Renal cortex interstitium (tissue), 11 donors: Measurements from ENCODE around the gene FAM171A1. TPM values are rescaled to one million over a fixed set of nuclear protein-coding genes. Genes with fewer than 3 reads are reported as not detected.

Source experiments
- DNase-seq, 11 donors: peaks; one replicate each; pipeline ENCODE4 v3.0.0-alpha.2; 2013; ENCODE audit warnings: low read depth in 9 of 11, low spot score in 4 of 11; ENCODE audit errors: extremely low read depth in 1 of 11
- polyA plus RNA-seq, 3 donors: library from polyadenylated mRNA; unstranded; fragments of 120-200 nt; gene quantifications; one replicate each; pipeline ENCODE4 v1.2.1, GENCODE V29; 2013; ENCODE audit not compliant: insufficient read length in 3 of 3

The FAM171A1 gene
- polyA plus RNA-seq, 3 donors = 83.2 to 93.3 (median 85.0) TPM

DNA sequence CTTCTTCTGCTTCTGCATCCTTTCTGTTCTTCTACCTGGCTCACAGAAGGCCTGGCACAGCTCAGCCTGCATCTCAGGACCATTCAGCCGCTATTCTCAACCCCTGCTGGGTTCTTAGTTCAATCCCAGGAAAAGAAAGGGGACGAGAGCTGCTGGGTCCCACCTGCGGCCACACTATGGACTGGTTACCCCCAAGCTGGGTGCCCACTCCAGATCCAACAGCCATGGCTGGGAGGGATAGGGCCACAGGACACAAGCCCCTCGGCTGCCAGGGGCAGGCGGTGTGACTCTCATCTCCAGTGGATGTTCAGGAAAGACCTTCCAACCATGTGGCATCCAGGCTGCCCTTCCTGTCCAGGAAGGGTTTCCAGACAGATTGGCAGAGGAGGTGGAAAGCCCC, 105.0 kb downstream of the FAM171A1 start:
- DNase-seq = no peak

DNA sequence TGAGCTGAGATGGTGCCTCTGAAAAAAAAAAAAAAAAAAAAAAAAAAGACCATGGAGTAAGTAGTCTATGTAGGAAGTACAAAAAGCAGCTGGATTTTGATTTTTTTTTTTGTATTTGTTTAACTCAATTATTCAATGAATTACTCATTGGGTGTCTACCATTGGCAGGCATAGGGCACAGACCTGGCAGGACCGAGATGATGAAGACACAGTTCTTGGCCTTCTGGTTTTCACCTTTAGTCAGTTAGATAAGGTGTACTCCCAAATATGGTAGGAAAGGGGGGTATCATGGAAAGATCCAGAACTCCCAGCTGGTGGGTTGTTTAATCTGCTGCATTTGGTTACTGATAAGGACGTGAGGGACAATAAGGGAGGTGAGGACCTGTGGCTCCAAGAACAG, 105.5 kb downstream of the FAM171A1 start:
- no peak for DNase-seq

DNA sequence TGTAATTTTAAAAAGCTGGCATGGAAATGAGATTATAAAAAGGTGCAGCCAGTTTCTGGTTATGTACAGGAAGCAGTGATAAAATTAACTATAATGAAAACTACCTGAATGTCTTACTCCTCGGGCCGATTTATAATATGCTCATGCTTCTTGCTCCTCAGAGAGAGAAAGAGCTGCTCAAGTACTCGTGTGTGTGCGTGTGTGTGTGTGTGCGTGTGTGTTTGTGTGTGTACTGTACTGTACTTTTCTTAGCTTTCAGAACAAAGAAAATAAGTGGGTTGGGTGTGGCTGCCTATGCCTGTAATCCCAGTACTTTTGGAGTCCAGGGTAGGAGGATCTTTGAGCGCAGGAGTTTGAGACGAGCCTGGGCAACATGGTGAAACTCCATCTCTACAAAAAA, 106.0 kb downstream of the FAM171A1 start:
- no peak for DNase-seq

DNA sequence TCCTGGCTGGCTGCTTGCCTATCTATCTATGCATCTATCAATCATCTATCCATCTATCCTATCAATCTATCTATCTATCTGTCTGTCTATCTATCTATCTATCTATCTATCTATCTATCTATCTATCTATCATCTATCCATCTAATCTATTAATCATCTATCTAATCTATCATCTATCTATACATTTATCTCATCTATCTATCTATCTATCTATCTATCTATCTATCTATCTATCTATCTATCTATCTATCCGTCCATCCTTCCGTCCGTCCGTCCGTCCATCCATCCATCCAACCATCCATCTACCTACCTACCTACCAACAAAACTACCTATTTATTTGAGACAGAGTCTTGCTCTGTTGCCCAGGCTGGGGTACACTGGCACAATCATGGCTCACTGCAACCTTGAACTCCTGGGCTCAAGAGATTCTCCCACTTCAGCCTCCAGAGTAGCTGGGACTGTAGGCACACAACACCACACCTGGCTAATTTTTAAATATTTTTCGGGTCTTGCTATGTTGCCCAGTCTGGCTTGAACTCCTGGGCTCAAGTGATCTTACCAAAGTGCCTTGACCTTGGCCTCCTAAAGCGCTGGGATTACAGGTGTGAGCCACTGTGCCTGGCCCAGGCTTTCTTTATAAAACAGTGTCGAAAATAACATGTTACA, 107.3 kb downstream of the FAM171A1 start:
- no peak for DNase-seq

DNA sequence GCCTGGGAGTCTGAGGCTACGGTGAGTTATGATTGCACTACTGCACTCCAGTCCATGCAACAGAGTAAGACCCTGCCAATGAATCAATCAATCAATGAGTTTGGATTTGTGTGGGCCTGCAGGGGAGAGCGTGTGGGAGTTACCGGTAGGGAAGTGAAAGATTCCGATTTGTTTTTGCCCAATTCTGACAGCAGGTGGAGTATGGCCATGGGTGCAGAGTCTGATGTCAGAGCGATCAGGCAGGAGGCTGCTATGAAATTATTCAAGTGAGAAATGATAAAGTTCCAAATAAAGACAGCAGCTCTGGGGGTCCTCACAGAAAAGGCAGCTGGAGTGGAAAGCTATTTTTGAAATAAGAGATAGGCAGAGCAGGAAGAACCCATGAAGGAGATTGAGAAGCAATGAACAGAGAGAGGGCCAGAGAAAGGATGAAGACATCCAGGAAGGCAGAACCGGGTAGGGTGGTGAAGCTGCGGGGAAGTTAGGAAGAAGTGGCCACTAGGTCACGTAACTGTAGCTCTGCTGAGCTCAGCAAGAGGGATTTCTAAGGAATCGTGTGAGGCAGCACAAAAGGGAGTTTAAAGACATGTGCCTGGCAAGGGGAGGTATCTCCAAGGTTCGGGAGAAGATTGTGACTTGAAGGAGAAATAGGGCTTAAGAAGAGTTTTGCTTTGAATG, 108.9 kb downstream of the FAM171A1 start:
- peak in 1 of 11 donors; percentile 29 for DNase-seq

DNA sequence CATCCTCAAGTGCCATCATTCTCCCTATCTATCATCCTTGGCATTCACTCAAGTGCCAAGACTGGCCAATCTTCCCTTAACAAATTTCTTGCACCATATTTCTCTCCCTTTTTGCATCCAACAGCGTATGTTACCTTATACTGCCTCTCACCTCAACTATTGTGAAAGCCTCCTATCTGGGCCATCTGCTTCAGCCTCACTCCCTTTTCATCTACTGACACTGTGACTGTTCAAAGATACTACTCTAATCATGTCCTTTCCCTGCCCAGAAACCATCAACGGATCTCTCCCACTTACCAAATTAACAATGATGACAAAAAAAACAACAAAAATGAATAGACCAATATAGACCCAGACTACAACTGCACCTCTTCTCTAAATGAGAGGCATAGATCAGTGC, 112.0 kb downstream of the FAM171A1 start:
- DNase-seq = no peak

DNA sequence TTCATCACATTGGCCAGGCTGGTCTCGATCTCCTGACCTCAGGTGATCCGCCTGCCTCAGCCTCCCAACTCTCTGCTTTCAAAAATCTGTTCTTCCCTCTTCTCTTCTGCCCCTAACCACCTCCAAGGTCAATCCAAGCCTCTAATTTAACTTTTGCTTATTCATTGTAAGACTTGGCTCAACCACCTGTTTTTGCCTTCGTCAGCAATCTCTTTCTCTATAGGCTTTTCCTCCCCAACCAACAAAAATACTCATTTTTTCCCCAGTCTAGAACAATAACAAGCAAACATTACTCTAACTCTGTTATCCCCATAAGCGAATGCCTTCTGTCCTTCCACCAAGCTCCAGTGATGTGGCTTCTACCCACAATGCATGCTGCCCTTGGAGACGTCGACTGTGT, 112.8 kb downstream of the FAM171A1 start:
- no peak for DNase-seq

DNA sequence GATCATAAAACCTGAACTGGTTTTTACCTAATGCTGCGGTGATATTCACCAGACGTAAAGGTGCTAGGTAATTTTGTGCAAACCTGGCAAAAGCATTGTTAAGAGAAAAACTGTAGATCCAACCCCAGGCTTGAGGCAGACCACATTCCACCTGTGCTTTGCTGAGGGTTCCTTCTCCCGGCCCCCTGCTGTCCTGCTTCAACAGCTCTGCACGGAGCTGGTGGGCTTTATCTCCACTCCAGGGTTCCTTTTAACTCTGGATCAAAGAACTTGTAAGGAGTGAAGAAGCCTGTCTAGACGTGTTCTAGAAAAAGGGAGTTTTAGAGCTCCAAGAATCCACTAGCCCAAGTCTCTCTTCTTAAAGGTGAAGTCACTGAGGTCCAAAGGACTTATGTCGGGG, 115.1 kb downstream of the FAM171A1 start:
- no peak for DNase-seq

DNA sequence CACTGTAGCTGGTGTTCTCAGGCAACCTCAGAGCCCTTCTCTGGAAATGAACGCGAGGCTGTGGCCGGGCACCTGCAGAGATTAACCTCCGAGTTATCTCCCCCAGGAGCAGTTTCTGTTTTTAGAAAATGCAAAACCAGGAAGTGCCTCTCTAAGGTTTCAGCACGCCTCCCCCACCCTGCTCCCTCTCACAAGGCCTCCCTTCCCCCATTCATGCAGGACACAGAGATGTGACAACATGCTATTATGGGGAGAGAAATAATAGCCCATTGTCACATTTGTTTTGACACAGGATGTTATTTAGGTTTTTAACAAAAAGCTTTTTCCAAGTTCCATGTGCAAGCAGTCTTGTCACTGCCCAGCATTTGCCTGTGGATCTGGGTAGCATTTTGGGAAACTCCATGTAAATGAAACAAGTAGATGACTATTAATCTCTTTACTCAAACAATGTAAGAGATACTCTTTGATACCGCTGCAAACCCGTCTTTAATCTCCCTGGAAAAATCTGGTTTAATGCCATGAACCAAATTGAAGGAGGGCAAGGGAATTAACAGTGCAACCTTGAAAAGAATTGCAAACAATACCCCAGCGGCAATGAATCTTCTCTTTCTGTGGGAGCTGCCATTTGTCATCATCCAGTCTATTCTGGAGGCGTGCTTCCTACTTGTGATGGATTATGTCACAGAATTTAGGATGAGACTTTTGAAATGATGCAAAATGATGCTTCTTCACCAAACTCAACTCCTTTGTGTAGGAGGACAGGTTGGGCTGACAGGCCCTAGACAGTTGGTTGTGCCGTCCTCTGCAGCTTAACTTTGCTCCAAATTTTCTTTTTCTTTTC, 116.1 kb downstream of the FAM171A1 start:
- no peak for DNase-seq

DNA sequence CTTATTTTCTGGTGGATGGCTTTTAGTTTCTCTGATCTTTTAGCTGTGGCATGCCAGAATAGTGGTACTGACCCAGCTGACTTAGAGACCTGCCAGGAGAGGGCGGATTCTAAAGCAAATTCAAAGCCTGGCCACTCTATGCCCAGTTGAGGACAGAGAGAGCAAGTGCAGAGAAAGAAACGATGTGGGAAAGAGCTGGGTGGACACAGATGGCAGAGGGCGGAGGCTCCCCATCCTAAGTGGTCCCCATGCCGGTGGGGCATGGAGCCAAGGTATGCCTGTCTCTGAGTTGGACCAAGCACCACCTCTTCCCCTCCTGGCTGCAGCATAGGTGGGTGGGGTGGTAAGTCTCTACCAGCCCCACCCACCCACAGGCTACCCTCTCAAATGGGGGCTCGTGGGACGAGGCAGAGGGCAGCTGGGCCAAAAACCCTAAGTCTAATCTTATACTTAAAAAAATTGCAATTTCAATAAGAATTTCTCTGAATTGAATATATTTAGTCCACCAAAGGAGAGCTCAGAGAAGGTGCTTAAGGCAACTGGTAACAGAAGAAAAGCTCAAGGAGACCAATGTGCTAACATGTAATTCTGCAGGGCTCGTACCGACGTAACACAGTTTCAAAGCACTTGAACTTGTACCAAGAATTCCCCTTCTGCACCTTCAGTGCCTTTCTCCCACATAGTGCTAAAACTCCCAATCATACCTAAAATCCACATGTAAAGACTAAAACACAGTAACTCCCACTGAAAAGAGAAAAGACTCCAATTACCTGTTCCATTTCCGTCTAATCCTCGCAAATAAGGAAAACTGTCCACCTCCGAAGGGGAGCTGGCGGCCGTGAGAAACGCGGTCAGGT, 116.9 kb downstream of the FAM171A1 start:
- no peak for DNase-seq

DNA sequence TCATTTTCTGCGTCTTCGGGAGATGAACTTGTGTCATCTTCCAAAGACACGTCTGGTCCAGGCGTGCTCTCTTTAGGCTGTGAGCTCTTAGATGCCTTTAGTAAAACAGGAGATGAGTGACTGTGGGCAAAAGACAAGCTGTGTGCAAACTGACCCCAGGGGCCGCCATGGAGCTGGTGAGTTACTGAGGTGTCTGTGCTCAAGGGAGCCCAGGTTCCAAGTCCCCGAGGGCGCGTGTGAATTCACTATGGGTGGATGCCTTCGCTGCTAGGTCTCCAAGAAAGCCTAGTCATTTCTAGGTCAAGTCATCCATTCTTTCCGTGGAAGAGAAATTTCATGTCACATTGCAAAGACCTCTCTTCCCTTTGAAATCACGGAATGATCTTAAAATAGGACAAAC, 118.7 kb downstream of the FAM171A1 start:
- DNase-seq = no peak

DNA sequence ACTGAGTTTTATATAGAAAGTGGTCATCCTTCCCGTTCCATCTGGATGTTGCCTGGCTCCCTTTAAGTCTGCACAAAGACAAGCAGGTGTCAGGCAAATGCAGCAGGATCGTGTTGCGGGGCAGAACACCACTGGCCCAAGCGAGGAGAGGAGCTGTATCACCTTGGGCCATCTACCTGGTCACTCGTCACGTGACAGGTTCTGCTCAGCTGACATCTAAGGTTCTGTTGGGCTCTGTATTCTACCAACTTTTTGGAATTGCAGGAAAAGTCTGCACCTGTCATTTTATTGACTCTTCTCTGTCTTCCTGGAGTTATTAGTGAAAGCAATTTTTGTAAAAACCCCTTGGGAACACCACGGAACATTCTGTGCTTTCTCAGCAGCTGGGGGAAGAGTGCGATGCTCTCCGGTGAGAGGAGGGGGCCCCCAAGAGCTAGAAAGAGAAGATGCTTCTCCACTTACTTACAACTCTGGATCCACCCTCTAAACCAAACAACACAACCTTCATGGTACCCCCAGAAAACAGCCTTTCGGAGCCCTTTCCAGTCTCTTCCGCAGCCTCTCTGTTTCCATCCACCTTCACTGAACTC, 119.2 kb downstream of the FAM171A1 start:
- DNase-seq = no peak

DNA sequence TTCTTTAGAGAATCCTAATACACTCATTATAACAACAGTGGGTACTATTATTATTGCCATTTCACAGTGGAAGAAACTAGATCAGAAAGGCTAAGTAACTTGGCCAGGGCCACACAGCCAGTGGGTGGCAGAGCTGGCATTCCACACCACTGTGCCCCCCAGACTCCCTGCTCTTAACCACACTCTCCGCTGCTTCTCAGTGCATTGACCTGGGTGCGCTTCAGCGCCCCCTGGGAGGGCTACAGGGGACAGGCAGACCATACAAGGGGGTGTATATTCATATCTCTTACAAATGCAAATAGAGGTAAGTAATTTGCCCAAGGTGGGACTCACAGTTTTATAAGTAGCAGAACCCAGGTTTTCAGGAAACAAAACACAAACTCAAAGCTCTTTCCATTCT, 125.6 kb downstream of the FAM171A1 start:
- no peak for DNase-seq

DNA sequence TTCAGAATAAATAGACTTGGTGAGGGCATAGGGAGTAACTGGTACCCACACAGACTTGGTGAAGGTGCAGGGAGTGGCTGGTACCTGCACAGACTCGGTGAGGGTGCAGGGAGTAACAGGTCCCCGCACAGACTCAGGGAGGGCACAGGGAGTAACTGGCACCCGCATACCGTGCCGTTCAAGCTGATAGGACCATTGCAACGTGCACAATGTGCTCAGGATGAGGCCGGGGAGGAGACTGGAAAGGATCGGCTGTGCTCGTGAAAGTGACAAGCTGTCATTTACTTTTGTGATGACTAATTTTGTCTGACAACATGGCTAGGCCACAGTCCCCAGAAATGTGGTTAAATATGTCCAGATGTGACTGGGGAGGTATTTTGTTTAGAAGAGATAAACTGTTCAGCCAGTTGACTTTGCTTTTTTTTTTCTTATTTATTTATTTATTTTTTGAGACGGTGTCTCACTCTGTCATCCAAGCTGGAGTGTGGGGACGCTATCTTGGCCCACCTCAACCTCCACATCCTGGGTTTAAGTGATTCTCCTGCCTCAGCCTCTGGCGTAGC, 126.4 kb downstream of the FAM171A1 start:
- no peak for DNase-seq

DNA sequence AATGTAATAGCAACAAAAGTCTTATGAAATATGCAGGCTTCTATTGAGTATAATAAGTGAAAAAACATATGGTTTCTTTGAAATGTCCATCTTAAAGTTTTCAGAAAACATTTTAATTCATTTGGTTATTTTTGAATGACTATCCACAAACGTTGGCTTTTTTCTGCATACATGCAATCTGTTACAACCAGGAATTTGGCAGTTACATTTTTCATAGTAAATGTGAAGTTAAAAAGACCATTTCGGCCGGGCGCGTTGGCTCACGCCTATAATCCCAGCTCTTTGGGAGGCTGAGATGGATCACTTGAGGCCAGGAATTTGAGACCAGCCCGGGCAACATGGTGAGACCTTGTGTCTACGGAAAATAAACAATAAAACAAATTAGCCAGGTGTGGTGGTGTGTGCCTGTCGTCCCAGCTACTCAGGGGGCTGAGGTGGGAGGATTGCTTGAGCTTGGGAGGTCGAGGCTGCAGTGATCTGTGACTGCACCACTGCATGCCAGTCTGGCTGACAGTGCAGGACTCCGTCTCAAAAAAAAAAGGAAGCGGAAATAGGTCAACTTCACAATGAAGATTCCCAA, 128.7 kb downstream of the FAM171A1 start:
- no peak for DNase-seq

DNA sequence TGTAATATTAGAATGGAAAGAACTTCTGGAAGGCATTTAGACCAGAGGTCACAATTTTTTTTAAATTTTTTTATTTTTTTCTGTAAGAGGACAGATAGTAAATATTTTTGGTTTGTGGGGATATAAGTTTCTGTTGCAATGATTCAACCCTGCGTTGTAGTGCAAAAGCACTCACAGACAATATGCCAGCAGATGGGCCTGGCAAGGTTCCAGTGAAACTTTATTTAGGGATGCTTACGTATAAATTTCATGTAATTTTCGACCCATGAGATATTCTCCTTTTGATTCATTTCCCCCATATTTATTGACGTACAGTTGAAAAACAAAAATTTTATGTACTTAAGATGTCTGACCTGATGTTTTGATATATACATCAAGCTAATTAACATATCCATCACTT, 129.8 kb downstream of the FAM171A1 start:
- DNase-seq = no peak

DNA sequence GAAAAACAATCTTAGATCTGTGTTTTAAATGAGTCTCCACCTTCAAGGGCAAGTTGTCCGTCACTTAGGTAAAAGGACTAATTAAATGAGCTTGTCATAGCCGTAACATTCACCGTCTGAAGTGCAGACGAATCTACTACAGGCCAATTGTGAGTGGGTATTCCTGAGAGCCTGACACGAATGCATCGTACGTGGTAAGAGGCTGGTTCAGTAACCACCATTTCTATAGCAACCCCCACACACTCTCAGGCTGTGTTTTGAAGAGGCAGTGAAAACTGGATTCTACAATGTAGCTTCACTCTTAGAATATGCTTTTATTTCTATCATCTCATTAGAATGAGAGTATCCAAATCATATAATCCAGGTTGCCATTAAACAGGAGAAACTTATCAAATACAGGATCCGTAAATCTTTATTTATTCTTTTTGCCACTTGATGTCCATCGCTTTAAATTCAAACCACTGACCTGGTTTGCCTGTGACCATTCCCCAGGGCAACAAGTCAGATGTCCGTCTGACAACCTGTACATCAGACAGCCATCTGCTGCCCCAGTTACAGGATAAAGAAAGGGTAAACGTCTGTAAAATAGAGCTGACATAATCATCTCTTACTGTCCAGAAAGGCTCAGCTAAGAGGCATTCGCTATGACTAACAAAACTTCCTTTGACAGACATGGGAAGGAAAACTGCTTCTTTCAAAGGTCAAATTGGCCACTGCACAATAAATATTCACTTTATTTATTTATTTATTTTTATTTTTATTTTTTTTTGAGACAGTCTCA, 132.3 kb downstream of the FAM171A1 start:
- peak in 1 of 11 donors; percentile 36 for DNase-seq
